ENCODE data around the gene ENTPD2.

DNA sequence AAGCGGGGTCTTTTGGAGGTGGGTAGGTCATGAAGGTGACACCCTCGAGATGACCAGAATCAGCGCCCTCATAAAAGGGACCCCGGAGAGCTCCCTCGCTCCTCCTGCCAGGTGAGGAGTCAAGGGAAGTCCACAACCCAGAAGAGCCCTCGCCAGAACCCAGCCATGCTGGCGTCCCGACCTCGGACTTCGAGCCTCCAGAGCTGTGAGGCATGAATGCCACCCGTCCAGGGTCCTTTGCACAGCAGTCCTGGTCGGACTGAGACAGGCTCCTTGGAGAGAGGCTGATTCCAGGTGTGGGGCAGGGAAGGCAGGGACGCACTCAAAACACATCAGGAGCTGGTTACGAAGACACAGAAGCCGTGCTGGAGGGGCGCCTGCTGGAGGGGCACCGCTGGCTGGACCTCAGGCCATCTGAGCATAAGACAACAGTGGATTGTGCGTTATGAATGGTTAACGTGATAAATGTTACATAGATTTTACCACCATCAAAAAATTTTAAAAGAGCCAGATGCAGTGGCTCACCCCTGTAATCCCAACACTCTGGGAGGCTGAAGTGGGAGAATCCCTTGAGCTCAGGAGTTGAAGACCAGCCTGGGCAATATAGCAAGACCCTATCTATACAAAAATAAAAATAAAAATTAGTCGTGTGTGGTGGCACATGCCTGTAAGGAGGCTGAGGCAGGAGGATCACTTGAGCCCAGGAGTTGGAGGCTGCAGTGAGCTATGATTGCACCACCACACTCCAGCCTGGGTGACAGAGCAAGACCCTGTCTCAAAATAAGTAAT lies 51.8 kb downstream of the ENTPD2 start:
- TF ChIP-seq CTCF (conservative IDR thresholded peaks at IDR 0.05; ENCODE audit: low read depth, low read length) = no peak
- no peak for TF ChIP-seq SMC3 (IDR thresholded peaks at IDR 0.05; ENCODE audit: low read depth, low read length)
- no peak for TF ChIP-seq POLR2A (IDR thresholded peaks at IDR 0.05; ENCODE audit: low read depth, low read length)
- TF ChIP-seq RAD21 (IDR thresholded peaks at IDR 0.05; ENCODE audit: low read length) = no peak
- TF ChIP-seq MAZ (IDR thresholded peaks at IDR 0.05; ENCODE audit: borderline replicate concordance, low read depth, low read length) = no peak

Data from IMR-90 (cell line).